Tibial nerve (tissue), 4 donors: ENCODE data around the gene HOTAIR.

Source experiments
- EP300 ChIP-seq, 2 donors: sonication (generic); formaldehyde crosslinking; IDR thresholded peaks; one replicate each; pipeline ENCODE4 v1.6.1; 2017; ENCODE audit warnings: antibody characterized with exemption in 2 of 2, mild to moderate bottlenecking in 1 of 2
- POLR2A ChIP-seq, 2 donors: fragments of 450-650 bp; IDR thresholded peaks; one replicate each; pipeline ENCODE4 v1.6.1; 2017; ENCODE audit warnings: antibody characterized with exemption in 2 of 2, mild to moderate bottlenecking in 2 of 2, moderate library complexity in 2 of 2
- TF ChIP-seq, protein P1 (sequence below), 5 experiments: fragments of 200-600 bp in 3 of 5; fragments of 450-650 bp in 2 of 5; sonication (generic) in 3 of 5; IDR thresholded peaks; one replicate each; pipeline ENCODE4 v1.5.1; 2016 to 2019; ENCODE audit warnings: antibody characterized with exemption in 5 of 5, mild to moderate bottlenecking in 3 of 5, moderate library complexity in 2 of 5

- TF ChIP-seq EP300 (IDR thresholded peaks at IDR 0.05) (no peak), POLR2A (IDR thresholded peaks at IDR 0.05) (no peak)
- TF ChIP-seq, protein P1, sequence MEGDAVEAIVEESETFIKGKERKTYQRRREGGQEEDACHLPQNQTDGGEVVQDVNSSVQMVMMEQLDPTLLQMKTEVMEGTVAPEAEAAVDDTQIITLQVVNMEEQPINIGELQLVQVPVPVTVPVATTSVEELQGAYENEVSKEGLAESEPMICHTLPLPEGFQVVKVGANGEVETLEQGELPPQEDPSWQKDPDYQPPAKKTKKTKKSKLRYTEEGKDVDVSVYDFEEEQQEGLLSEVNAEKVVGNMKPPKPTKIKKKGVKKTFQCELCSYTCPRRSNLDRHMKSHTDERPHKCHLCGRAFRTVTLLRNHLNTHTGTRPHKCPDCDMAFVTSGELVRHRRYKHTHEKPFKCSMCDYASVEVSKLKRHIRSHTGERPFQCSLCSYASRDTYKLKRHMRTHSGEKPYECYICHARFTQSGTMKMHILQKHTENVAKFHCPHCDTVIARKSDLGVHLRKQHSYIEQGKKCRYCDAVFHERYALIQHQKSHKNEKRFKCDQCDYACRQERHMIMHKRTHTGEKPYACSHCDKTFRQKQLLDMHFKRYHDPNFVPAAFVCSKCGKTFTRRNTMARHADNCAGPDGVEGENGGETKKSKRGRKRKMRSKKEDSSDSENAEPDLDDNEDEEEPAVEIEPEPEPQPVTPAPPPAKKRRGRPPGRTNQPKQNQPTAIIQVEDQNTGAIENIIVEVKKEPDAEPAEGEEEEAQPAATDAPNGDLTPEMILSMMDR (IDR thresholded peaks at IDR 0.05) = no peak
Observed at GRCh38 chr12:53941750-53942149, 33.0 kb downstream of the HOTAIR start.
